GM10266 (cell line): ENCODE data around the gene GRK2.

Experiments
- DNase-seq: peaks from one replicate; pipeline ENCODE4 v3.0.0; 2012; ENCODE audit errors: extremely low spot score
- CTCF ChIP-seq: IDR thresholded peaks from 2 replicates; pipeline ENCODE4 v1.5.1; 2012; ENCODE audit warnings: mild to moderate bottlenecking, low read depth; ENCODE audit not compliant: control insufficient read depth, insufficient read depth; ENCODE audit errors: missing control alignments

The GRK2 gene

GRCh38 chr11:67254798-67255197 lies 11.5 kb upstream of the GRK2 start:
- no peak for DNase-seq
- no peak for TF ChIP-seq CTCF

DNA sequence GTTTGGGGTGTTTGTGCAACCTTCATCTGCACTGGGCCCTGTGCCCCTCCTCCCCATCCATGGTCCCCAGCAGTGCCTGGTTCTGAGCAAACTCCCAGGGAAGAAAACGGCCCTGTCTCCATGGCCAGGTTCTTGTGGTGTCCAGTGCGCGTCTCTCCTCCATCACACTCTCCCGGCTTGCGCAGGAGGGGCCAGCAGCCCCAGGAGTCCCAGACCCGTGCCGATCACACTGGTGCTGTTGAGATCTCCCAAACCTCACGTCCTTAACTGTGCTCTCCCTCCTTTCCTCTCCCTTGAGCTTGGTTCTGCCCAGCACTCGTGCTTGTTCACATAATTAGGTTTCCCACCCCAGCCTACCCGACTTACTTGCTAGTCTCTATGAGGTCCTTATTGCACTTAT lies 10.9 kb upstream of the GRK2 start:
- DNase-seq, result no peak
- TF ChIP-seq CTCF, result no peak

DNA sequence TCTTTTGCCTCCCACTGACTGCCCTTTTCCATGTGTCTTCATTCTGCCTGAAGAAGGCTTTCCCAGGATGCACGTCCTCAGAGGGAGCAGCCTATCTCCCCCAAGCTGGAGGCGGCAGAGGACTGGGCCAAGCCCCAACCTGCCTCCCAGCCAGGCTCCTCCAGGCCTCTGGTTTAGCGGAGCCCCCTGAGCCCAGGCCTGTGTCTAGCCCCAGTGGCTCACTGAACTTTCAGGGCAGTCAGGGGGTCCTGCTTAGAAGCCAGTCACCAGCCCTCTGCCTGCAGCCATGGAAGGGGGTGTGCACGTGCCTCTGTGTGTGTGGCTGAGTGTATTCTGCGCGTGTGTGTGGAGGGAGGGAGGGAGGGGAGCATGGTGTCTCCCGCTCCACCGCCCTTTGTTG lies 10.4 kb upstream of the GRK2 start:
- no peak for DNase-seq
- no peak for TF ChIP-seq CTCF

GRCh38 chr11:67256477-67257135 lies 9.7 kb upstream of the GRK2 start:
- DNase-seq, result no peak
- no peak for TF ChIP-seq CTCF

DNA sequence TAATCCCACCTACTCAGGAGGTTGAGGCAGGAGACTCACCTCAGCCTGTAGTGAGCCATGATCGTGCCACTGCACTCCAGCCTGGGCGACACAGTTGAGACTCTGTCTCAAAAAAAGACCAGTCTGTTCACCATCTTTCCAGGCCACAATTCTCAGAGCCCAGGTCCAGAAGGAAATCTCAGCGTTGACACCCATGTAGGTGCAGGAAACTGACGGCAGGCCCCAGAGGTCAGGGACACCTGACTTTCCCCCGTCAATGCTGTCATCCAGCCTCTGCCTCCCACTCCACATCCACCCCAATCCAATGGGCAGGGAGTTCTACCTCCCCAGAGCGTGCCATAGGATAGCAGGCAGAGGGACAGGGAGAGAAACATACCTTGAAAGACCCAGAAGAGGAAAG lies 5.9 kb upstream of the GRK2 start:
- DNase-seq, result no peak
- no peak for TF ChIP-seq CTCF

GRCh38 chr11:67260885-67261639 lies 5.2 kb upstream of the GRK2 start:
- DNase-seq, result peak; percentile 71

DNA sequence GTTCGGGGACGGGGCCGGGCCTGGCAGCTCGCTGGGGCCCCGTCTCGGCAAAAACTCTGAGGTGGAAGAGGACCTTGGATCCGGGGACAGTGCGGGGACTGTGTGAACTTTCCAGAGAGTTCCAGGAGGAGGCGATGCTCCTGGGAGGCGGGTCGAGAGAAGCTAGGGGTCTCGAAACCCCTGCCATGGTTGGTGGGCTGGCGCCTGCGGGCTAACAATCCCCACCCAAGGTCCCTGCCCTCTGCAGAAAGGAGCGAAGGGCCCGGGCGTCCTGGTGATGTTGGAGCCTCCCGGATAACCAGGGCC lies 4.7 kb upstream of the GRK2 start:
- no peak for DNase-seq
- TF ChIP-seq CTCF, result peak; percentile 7
